Naive thymus-derived CD4-positive, alpha-beta T cell (primary cell): ENCODE results near the gene ELAPOR1. TPM values are rescaled to one million over a fixed set of nuclear protein-coding genes. Genes with fewer than 3 reads are reported as not detected.

Experiments
- ATAC-seq: fragments of 150-1000 bp; cut with Tn5 transposase; 2 replicates; pipeline ENCODE4 v1.10.0; 2021; ENCODE audit warnings: mild to moderate bottlenecking, moderate library complexity
- CTCF ChIA-PET: fragments of 350-600 bp; sonication (Branson Sonifier 250); formaldehyde crosslinking; loops from one replicate; lab custom pipeline; 2021; ENCODE audit warnings: antibody characterized with exemption; lab: Charles Lee
- POLR2A ChIA-PET: fragments of 350-600 bp; sonication (Branson Sonifier 250); formaldehyde crosslinking; loops from one replicate; lab custom pipeline; 2021; ENCODE audit warnings: antibody characterized with exemption, inconsistent platforms; lab: Charles Lee
- DNase-seq, 9 donors: peaks; one replicate each; pipeline versions ENCODE4 v3.0.0 to v3.0.0-alpha.2; 2020 to 2022; ENCODE audit warnings: mixed read lengths in 1 of 9
- H3K27ac ChIP-seq: one replicate; pipeline ENCODE4 v1.7.0; 2013; ENCODE audit warnings: mild to moderate bottlenecking, low read depth, low read length, moderate library complexity
- H3K27me3 ChIP-seq, 2 donors: one replicate each; pipeline ENCODE4 v1.7.0; 2013; ENCODE audit warnings: low read length in 2 of 2, mild to moderate bottlenecking in 2 of 2, moderate library complexity in 2 of 2; ENCODE audit not compliant: control insufficient read depth in 2 of 2, insufficient read depth in 2 of 2
- H3K36me3 ChIP-seq, 3 experiments: 1 replicate in 2 of 3; 2 replicates in 1 of 3; pipeline ENCODE4 v1.7.0; 2013; ENCODE audit warnings: low read length in 3 of 3, mild to moderate bottlenecking in 3 of 3, moderate library complexity in 1 of 3; ENCODE audit not compliant: insufficient read depth in 3 of 3, control insufficient read depth in 2 of 3
- H3K4me1 ChIP-seq, 2 donors: one replicate each; pipeline ENCODE4 v1.7.0; 2013; ENCODE audit warnings: low read length in 2 of 2, mild to moderate bottlenecking in 2 of 2, moderate library complexity in 1 of 2; ENCODE audit not compliant: control insufficient read depth in 2 of 2, insufficient read depth in 2 of 2
- H3K4me3 ChIP-seq: 2 replicates; pipeline ENCODE4 v1.7.0; 2013; ENCODE audit warnings: mild to moderate bottlenecking, low read length
- H3K9me3 ChIP-seq, 3 experiments: 1 replicate in 2 of 3; 2 replicates in 1 of 3; pipeline ENCODE4 v1.7.0; 2013; ENCODE audit warnings: low read length in 3 of 3; ENCODE audit not compliant: control insufficient read depth in 2 of 3
- H3K27ac Mint-ChIP-seq, 9 donors: one replicate each; pipeline ENCODE4 v1.8.0; 2020 to 2022; ENCODE audit warnings: mixed read lengths in 9 of 9, mild to moderate bottlenecking in 8 of 9, moderate library complexity in 5 of 9, inconsistent platforms in 2 of 9
- H3K27me3 Mint-ChIP-seq, 5 donors: one replicate each; pipeline ENCODE4 v1.8.0; 2021 to 2022; ENCODE audit warnings: mixed read lengths in 5 of 5, mild to moderate bottlenecking in 1 of 5
- H3K36me3 Mint-ChIP-seq, 5 donors: one replicate each; pipeline ENCODE4 v1.8.0; 2020 to 2022; ENCODE audit warnings: mixed read lengths in 5 of 5, mild to moderate bottlenecking in 3 of 5, inconsistent platforms in 1 of 5
- H3K4me1 Mint-ChIP-seq, 7 donors: one replicate each; pipeline ENCODE4 v1.8.0; 2020 to 2022; ENCODE audit warnings: mixed read lengths in 7 of 7, mild to moderate bottlenecking in 3 of 7, inconsistent platforms in 1 of 7
- H3K4me3 Mint-ChIP-seq, 10 donors: one replicate each; pipeline ENCODE4 v1.8.0; 2020 to 2022; ENCODE audit warnings: mild to moderate bottlenecking in 10 of 10, mixed read lengths in 10 of 10, moderate library complexity in 6 of 10, inconsistent platforms in 2 of 10
- H3K9me3 Mint-ChIP-seq, 11 donors: one replicate each; pipeline ENCODE4 v1.8.0; 2020 to 2022; ENCODE audit warnings: mixed read lengths in 11 of 11, mild to moderate bottlenecking in 4 of 11, inconsistent platforms in 1 of 11, moderate library complexity in 1 of 11
- intact Hi-C, 2 donors: fragments of 100-400 bp; cut with micrococcal nuclease; formaldehyde crosslinking; loops; one replicate each; pipeline ENCODE4 v1.15.1; 2023
- polyA plus RNA-seq, 2 donors: library from polyadenylated mRNA; unstranded; fragments of 300-500 nt; fragmentation: Illumina TruSeq; gene quantifications; one replicate each; pipeline ENCODE4 v1.2.3, GENCODE V29; 2021
- total RNA-seq, 6 experiments: library from RNA in 5 of 6; stranded (reverse) in 5 of 6; gene quantifications; 1 replicate in 5 of 6; 2 replicates in 1 of 6; pipeline ENCODE4 v1.2.3 and lab custom pipeline; 2021 to 2026

ELAPOR1 gene
- total and polyA plus RNA-seq, 7 experiments from 2014 or later: 4.4 to 12.3 (median 7.1) TPM

GRCh38 chr1:109094871-109095270, 19.0 kb upstream of the ELAPOR1 start:
- peaks cover 0 to 21% (median 4%) of the 10 kb centered on the region in 3 experiments for H3K36me3 ChIP-seq
- Mint-ChIP-seq H3K36me3 (peaks cover 0 to 15% (median 7%) of the 10 kb centered on the region in 5 donors), H3K27ac (peak overlapping the region in 2 of 9 donors; percentile 8 to 12), H3K27me3 (peaks cover 0 to under 1% (median 0%) of the 10 kb centered on the region in 5 donors), H3K9me3 (peaks cover 0 to 6% (median 0%) of the 10 kb centered on the region in 11 donors), H3K4me1 (peaks cover 17 to 50% (median 39%) of the 10 kb centered on the region in 7 donors), H3K4me3 (no peak overlapping the region)
- DNase-seq (no peak), ATAC-seq (no peak)
- POLR2A ChIA-PET: interaction anchor here (0.6 kb wide), 1 partner anchor 45 kb away, joined by 3 read pairs; no protein-coding TSS in a partner anchor
- no peaks in the 10 kb centered on the region for H3K9me3 ChIP-seq
- H3K27me3 ChIP-seq: no peaks in the 10 kb centered on the region
- CTCF ChIA-PET: interaction anchor here (0.6 to 0.9 kb wide), 2 partner anchors 58 to 275 kb away, joined by 4 to 7 read pairs; no protein-coding TSS in a partner anchor
- H3K4me3 ChIP-seq: no peak overlapping the region
- H3K4me1 ChIP-seq: peaks cover 14 to 18% of the 10 kb centered on the region in 2 donors
- intact Hi-C loops: loop anchor here (5.0 kb wide), 6 partner anchors 117 to 533 kb away; partner anchors contain the start of genes ATXN7L2 (in 1 of the 2), CLCC1 (in 1 of the 2), EEIG2 (in 1 of the 2) and PSMA5 (in 1 of the 2)
- H3K27ac ChIP-seq: no peak overlapping the region

DNA sequence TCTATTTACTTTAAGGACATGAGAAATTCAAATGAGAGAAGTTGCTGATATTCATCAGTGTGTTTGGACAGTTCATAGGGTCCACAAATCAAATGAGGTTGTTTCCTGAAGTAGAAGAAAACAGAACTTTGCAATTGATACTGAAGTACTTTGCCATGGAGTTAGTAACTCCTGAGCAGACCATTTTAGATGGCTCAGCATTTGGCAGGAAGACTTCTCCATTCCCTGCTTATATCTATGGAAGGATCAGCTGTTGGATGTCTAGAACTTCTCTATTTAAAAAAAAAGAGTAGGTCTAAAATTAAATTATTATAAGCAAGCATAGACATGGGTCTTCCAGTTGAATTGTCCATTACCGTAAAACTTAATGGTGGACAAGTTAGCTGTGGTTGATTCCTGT, 18.3 kb upstream of the ELAPOR1 start:
- ATAC-seq (no peak), DNase-seq (no peak)
- H3K36me3 ChIP-seq: peaks cover 0 to 25% (median 4%) of the 10 kb centered on the region in 3 experiments
- no peaks in the 10 kb centered on the region for H3K9me3 ChIP-seq
- H3K27ac ChIP-seq: no peak overlapping the region
- Mint-ChIP-seq H3K4me3 (no peak overlapping the region), H3K9me3 (peaks cover 0 to 4% (median 0%) of the 10 kb centered on the region in 11 donors), H3K36me3 (peaks cover 0 to 15% (median 8%) of the 10 kb centered on the region in 5 donors), H3K4me1 (peaks cover 20 to 45% (median 38%) of the 10 kb centered on the region in 7 donors), H3K27me3 (peaks cover 0 to 2% (median 0%) of the 10 kb centered on the region in 5 donors), H3K27ac (no peak overlapping the region)
- intact Hi-C loops: no loop called here
- POLR2A ChIA-PET: no interaction called here
- no peaks in the 10 kb centered on the region for H3K27me3 ChIP-seq
- H3K4me3 ChIP-seq: no peak overlapping the region
- CTCF ChIA-PET: interaction anchor here (0.7 kb wide), 1 partner anchor 340 kb away, joined by 3 read pairs; no protein-coding TSS in a partner anchor
- H3K4me1 ChIP-seq: peaks cover 11 to 18% of the 10 kb centered on the region in 2 donors

DNA sequence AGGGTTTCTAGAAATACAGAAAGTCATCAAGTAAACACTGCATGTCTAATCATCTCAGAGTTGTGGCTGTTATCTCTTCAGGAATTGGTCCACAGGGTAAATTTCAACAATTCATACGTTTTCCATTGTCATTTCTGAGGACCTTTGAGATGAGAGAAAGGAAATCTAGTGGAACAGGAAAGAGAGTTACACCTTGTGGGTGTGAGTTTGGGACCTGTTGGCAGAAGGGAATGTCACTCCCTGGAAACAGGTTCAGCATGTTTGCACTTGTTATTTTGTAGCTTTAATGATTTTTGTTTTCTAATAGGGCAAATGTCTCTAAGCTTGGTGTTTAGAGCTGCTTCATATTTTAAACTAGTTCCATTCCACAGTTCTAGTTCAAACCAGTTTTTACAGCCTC, 17.8 kb upstream of the ELAPOR1 start:
- POLR2A ChIA-PET: interaction anchor here (0.6 kb wide), 1 partner anchor 771 kb away, joined by 3 read pairs; no protein-coding TSS in a partner anchor
- H3K27me3 ChIP-seq: no peaks in the 10 kb centered on the region

GRCh38 chr1:109099938-109100773, 13.8 kb upstream of the ELAPOR1 start:
- Histone ChIP-seq H3K4me1 (peaks cover 0 to 5% of the 10 kb centered on the region in 2 donors), H3K27ac (peak overlapping the region; percentile 88), H3K9me3 (no peaks in the 10 kb centered on the region), H3K4me3 (peak overlapping the region; percentile 80), H3K27me3 (no peaks in the 10 kb centered on the region), H3K36me3 (peaks cover 0 to 11% (median 0%) of the 10 kb centered on the region in 3 experiments)
- peaks cover 0 to 2% (median 0%) of the 10 kb centered on the region in 5 donors for H3K27me3 Mint-ChIP-seq
- H3K4me3 Mint-ChIP-seq: peak overlapping the region; percentile 93 to 99 (median 98)
- DNase-seq: peak; percentile 90 to 98 (median 97)
- peak overlapping the region; percentile 92 to 99 (median 96) for H3K27ac Mint-ChIP-seq
- ChIA-PET POLR2A (interaction anchor here (0.6 to 5.6 kb wide), 30 partner anchors 9 to 922 kb away, joined by 3 to 89 read pairs (median 6); partner anchors contain the start of genes CLCC1, ELAPOR1, GNAI3 and HENMT1), CTCF (interaction anchor here (0.6 to 3.7 kb wide), 13 partner anchors 8 to 408 kb away, joined by 3 to 39 read pairs (median 3); partner anchors contain the start of genes ELAPOR1 and TMEM167B)
- H3K36me3 Mint-ChIP-seq: peaks cover 0 to 12% (median 3%) of the 10 kb centered on the region in 5 donors
- ATAC-seq: peak; percentile 98
- peaks cover 5 to 22% (median 13%) of the 10 kb centered on the region in 7 donors for H3K4me1 Mint-ChIP-seq
- intact Hi-C loops: loop anchor here (1.0 to 5.0 kb wide), 14 partner anchors 10 to 1237 kb away; partner anchors contain the start of genes TMEM167B (in 2 of the 2), WDR47 (in 2 of the 2), ATXN7L2 (in 1 of the 2) and CLCC1 (in 1 of the 2)
- peaks cover 0 to 5% (median 0%) of the 10 kb centered on the region in 11 donors for H3K9me3 Mint-ChIP-seq

More for the DNA sequence above, 17.8 kb upstream of the ELAPOR1 start:
- Mint-ChIP-seq H3K9me3 (peaks cover 0 to 5% (median 0%) of the 10 kb centered on the region in 11 donors), H3K36me3 (peaks cover 0 to 15% (median 8%) of the 10 kb centered on the region in 5 donors), H3K4me1 (peaks cover 18 to 41% (median 39%) of the 10 kb centered on the region in 7 donors), H3K27ac (peak overlapping the region in 1 of 9 donors; percentile 9), H3K27me3 (peaks cover 0 to 2% (median 0%) of the 10 kb centered on the region in 5 donors), H3K4me3 (no peak overlapping the region)
- DNase-seq (no peak), ATAC-seq (no peak)
- no peak overlapping the region for H3K4me3 ChIP-seq
- no peak overlapping the region for H3K27ac ChIP-seq
- peaks cover 11 to 17% of the 10 kb centered on the region in 2 donors for H3K4me1 ChIP-seq
- no peaks in the 10 kb centered on the region for H3K9me3 ChIP-seq
- H3K36me3 ChIP-seq: peaks cover 0 to 22% (median 4%) of the 10 kb centered on the region in 3 experiments
- CTCF ChIA-PET: interaction anchor here (0.7 kb wide), 1 partner anchor 340 kb away, joined by 3 read pairs; no protein-coding TSS in a partner anchor
- intact Hi-C loops: no loop called here

DNA sequence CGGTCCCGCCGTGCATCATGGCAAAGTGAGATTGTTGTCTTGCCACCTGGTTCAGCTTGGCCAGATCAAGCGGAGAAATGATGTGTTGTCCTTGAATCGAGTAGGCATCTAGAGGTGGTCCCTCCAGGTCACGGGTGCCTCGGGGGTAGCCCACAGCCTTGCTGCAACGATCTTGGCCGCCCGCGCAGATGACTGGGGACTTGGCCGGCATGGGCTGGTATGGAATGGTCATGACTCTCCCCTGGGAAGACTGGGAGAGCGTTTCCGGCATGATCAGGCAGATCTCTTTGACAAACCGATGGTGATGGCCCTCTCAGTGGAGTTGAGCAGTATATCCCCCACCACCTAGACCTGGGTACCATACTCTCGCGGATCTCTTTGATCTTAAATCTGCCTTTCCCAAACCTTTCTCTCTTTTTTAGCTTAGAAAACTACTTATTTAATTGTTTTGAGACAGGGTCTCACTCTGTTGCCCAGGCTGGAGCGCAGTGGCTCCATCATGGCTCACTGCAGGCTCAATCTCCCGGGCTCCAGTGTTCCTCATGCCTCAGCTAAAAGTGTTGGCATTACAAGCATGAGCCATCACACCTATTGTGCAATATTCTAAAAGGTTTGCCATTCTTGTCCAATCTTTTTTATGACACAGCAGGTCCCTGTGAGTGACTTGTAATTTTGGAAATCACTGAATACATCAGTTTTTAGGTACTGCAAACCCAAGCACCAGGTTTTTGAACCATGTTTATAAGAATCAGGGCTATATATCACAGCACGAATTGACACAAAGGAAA, 9.4 kb upstream of the ELAPOR1 start:
- Mint-ChIP-seq H3K27me3 (peaks cover 0 to 14% (median 0%) of the 10 kb centered on the region in 5 donors), H3K4me1 (peaks cover 5 to 15% (median 10%) of the 10 kb centered on the region in 7 donors), H3K36me3 (peaks cover 0 to 12% (median 3%) of the 10 kb centered on the region in 5 donors), H3K4me3 (peak overlapping the region in 1 of 10 donors; percentile 41), H3K9me3 (peaks cover 0 to 5% (median 0%) of the 10 kb centered on the region in 11 donors), H3K27ac (peak overlapping the region in 4 of 9 donors; percentile 17 to 72 (median 44))
- Histone ChIP-seq H3K27me3 (no peaks in the 10 kb centered on the region), H3K9me3 (no peaks in the 10 kb centered on the region), H3K36me3 (peaks cover 0 to 7% (median 0%) of the 10 kb centered on the region in 3 experiments), H3K4me3 (no peak overlapping the region), H3K4me1 (peaks cover 0 to 5% of the 10 kb centered on the region in 2 donors), H3K27ac (no peak overlapping the region)
- intact Hi-C loops: loop anchor here in 1 of 2 donors (5.0 kb wide), 2 partner anchors 902 to 1233 kb away; partner anchors contain the start of genes RBM15 and SLC25A24
- DNase-seq (no peak), ATAC-seq (no peak)
- CTCF ChIA-PET: no interaction called here
- POLR2A ChIA-PET: no interaction called here
